ENCODE results near the gene JSRP1.

Gene JSRP1

DNA sequence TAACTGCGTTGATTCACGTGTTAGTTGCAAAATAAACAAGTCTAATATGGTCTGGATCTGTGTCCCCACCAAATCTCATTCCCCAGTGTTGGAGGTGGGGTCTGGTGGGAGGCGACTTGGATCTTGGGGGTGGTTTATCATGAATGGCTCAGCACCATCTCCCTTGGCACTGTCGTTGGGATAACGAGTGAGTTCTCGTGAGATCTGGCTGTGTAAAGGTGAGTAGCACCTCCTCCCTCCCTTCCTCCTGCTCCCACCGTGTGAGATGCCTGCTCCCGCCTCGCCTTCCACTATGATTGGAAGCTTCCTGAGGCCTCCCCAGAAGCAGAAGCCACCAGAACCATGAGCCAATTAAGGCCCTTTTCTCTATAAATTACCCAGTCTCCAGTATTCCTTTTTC lies 20.9 kb upstream of the JSRP1 start:
- Histone ChIP-seq H3K4me1 (ENCODE audit: control insufficient read depth in 1 of 2, insufficient read depth in 1 of 2, low read depth in 1 of 2, low read length in 1 of 2) (peaks cover 78 to 79% of the 10 kb centered on the region in 2 experiments), H3K27me3 (no peaks in the 10 kb centered on the region), H3K4me3 (ENCODE audit: low read depth in 1 of 2, low read length in 1 of 2) (no peak overlapping the region), H3K9me3 (no peaks in the 10 kb centered on the region), H3K36me3 (peaks cover 74% of the 10 kb centered on the region), H3K27ac (peak overlapping the region; percentile 74)
- TF ChIP-seq, protein P1, sequence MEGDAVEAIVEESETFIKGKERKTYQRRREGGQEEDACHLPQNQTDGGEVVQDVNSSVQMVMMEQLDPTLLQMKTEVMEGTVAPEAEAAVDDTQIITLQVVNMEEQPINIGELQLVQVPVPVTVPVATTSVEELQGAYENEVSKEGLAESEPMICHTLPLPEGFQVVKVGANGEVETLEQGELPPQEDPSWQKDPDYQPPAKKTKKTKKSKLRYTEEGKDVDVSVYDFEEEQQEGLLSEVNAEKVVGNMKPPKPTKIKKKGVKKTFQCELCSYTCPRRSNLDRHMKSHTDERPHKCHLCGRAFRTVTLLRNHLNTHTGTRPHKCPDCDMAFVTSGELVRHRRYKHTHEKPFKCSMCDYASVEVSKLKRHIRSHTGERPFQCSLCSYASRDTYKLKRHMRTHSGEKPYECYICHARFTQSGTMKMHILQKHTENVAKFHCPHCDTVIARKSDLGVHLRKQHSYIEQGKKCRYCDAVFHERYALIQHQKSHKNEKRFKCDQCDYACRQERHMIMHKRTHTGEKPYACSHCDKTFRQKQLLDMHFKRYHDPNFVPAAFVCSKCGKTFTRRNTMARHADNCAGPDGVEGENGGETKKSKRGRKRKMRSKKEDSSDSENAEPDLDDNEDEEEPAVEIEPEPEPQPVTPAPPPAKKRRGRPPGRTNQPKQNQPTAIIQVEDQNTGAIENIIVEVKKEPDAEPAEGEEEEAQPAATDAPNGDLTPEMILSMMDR (IDR thresholded peaks at IDR 0.05) = no peak

DNA sequence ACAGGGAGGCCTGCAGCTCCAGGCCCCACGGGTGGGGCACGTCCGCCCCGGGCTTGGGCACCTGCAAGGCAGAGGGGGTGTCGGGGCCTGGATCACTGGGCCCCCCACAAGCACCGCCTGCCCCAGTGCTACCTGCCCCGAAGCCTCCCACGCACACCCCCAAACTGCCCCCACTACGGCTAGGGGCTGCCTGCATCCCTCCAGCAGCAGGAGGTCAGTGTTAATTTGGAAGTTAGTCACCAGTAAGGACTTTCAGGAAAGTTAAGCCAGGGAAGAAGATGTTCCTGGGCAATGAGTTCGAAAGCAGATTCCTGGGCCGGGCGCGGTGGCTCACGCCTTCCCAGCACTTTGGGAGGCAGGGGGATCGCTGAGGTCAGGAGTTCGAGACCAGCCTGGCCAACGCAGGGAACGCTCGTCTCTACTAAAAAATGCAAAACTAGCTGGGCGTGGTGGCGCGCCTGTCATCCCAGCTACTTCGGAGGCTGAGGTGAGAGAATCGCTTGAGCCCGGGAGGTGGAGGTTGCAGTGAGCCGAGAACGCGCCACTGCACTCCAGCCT lies 20.3 kb upstream of the JSRP1 start:
- Histone ChIP-seq H3K4me3 (ENCODE audit: low read depth in 1 of 2, low read length in 1 of 2) (no peak overlapping the region), H3K36me3 (peaks cover 80% of the 10 kb centered on the region), H3K9me3 (no peaks in the 10 kb centered on the region), H3K4me1 (ENCODE audit: control insufficient read depth in 1 of 2, insufficient read depth in 1 of 2, low read depth in 1 of 2, low read length in 1 of 2) (peaks cover 81 to 86% of the 10 kb centered on the region in 2 experiments), H3K27me3 (no peaks in the 10 kb centered on the region), H3K27ac (peak overlapping the region; percentile 74)
- TF ChIP-seq, protein P1 (IDR thresholded peaks at IDR 0.05) = no peak

DNA sequence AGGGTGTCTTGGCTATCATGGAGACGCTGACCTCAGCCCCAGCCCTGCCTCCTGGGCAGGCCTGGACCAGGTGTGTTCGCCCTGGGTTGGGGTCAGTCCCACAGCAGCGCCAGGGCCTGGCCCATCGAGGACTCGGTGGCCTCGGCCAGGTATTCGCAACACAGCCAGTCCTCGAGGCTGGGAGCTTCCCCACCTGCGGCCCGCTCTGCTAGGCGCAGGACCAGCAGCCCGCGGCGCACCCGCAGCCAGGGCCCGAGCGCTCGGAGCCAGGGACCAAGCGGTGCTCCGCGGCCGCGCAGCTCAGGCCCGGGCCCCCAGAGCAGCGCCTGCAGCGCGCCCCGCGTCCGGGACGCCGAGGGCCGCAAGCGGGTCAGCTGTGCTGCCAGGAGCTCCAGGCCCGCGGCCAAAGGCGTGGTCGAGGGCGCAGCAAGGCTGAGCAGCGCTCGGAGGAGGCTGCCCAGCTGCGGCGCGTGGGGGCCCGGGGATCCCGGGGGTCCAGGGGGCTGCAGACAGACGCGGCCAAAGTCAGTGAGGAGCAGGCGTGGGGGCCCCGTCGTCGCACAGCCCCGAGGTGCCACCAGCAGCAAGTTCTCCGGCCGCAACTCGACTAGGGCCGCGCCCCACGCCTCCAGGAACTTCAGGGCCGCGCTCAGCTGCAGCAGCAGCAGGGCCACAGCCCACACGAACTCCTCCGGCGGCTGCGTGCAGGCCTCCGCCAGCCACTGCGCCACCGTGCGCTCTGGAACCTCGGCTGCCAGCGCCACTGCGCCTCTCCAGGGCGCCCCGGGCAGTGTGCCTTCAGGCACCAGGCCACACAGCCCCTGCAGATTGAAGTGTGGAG lies 19.6 kb upstream of the JSRP1 start:
- H3K36me3 ChIP-seq = peaks cover 86% of the 10 kb centered on the region
- peak overlapping the region in 1 of 2 experiments; percentile 24 for H3K4me3 ChIP-seq (ENCODE audit: low read depth in 1 of 2, low read length in 1 of 2)
- H3K9me3 ChIP-seq = no peaks in the 10 kb centered on the region
- no peaks in the 10 kb centered on the region for H3K27me3 ChIP-seq
- peaks cover 83 to 87% of the 10 kb centered on the region in 2 experiments for H3K4me1 ChIP-seq (ENCODE audit: control insufficient read depth in 1 of 2, insufficient read depth in 1 of 2, low read depth in 1 of 2, low read length in 1 of 2)
- peak overlapping the region; percentile 74 for H3K27ac ChIP-seq
- TF ChIP-seq, protein P1 (IDR thresholded peaks at IDR 0.05) = no peak

DNA sequence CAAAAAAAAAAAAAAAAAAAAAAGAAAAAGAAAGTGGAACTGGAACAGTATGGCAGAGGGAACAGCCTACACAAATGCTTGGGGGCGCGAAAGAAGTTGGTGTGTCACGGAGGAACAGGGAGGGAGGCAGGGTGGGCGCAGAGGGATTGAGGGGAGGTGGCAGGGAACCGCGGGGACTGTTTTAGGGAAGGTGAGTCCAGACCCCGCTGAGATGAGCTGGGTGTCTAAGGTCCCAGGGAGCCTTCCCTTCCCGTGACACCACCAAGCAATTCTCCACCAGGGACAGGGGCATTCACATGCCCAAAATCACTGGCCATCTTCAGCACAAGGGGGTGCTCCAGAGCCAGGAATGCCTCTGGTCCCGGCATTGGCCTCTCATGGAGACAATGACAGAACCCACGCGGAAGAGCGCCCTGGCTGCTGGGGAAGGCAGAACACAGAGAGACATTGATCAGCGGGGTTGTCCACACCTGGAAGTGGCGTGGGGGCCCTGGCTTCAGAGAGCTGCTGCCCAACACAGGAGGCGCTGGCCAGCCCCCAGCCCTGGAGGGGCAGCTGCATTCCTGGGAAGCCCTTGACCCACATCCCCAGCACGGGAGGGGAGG lies 18.8 kb upstream of the JSRP1 start:
- H3K27ac ChIP-seq = peak overlapping the region; percentile 74

DNA sequence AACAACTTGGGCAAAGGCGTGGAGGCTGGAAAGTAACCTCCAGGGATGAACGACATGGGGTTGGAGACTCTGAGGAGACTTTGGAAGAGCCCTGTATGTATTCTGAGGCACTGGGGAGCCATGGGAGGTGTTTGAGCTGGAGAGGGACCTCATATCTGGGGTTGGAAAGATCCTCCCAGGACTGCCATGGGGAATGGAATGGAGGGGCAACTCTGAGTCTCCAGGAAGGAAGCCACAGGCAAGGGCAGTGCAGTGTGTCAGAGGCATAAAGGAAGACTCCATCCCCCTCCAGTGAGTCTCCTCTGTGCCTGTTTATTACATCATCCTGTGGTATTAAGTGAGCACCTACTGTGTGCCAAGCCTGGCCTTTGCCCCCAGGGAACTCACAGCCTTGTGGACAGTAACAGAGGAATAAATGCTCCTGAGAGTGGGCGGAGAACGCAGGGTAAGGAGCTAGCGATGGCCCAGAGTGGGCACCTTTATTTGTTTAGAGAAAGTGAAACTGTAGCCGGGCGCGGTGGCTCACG lies 18.0 kb upstream of the JSRP1 start:
- Histone ChIP-seq H3K36me3 (peaks cover 81% of the 10 kb centered on the region), H3K27ac (peak overlapping the region; percentile 99), H3K4me3 (ENCODE audit: low read depth in 1 of 2, low read length in 1 of 2) (peak overlapping the region; percentile 94 to 99), H3K4me1 (ENCODE audit: control insufficient read depth in 1 of 2, insufficient read depth in 1 of 2, low read depth in 1 of 2, low read length in 1 of 2) (peaks cover 67 to 72% of the 10 kb centered on the region in 2 experiments), H3K27me3 (no peaks in the 10 kb centered on the region), H3K9me3 (no peaks in the 10 kb centered on the region)
- TF ChIP-seq, protein P1 (IDR thresholded peaks at IDR 0.05) = no peak

More for the DNA sequence above, 18.8 kb upstream of the JSRP1 start:
- Histone ChIP-seq H3K36me3 (peaks cover 86% of the 10 kb centered on the region), H3K4me3 (ENCODE audit: low read depth in 1 of 2, low read length in 1 of 2) (peak overlapping the region in 1 of 2 experiments; percentile 24), H3K27me3 (no peaks in the 10 kb centered on the region), H3K4me1 (ENCODE audit: control insufficient read depth in 1 of 2, insufficient read depth in 1 of 2, low read depth in 1 of 2, low read length in 1 of 2) (peaks cover 75 to 79% of the 10 kb centered on the region in 2 experiments), H3K9me3 (no peaks in the 10 kb centered on the region)
- TF ChIP-seq, protein P1 (IDR thresholded peaks at IDR 0.05) = peak; percentile 72

Data from neutrophil (primary cell).